PFSK-1 (cell line): ENCODE measurements around the gene KCNMA1.

Experiments
- FOXP2 ChIP-seq: optimal IDR thresholded peaks from 2 replicates; pipeline ENCODE3; 2011; ENCODE audit warnings: borderline replicate concordance, control low read depth, inconsistent platforms; ENCODE audit not compliant: insufficient read depth; ENCODE audit errors: extremely low read length, extremely low read depth
- POLR2AphosphoS5 ChIP-seq: IDR thresholded peaks from 2 replicates; pipeline ENCODE4 v1.6.1; 2012; ENCODE audit warnings: low read depth, mild to moderate bottlenecking, control low read depth, low read length, moderate library complexity
- SIN3A ChIP-seq: IDR thresholded peaks from 2 replicates; pipeline ENCODE4 v1.6.1; 2012; ENCODE audit warnings: mild to moderate bottlenecking, low read length, moderate library complexity, borderline replicate concordance; ENCODE audit not compliant: insufficient read depth
- TAF1 ChIP-seq: IDR thresholded peaks from 2 replicates; pipeline ENCODE4 v1.6.1; 2012; ENCODE audit warnings: low read length, control low read depth, borderline replicate concordance; ENCODE audit not compliant: insufficient read depth
- TF ChIP-seq, protein P1 (sequence below), 2 experiments: IDR thresholded peaks; 2 replicates each; pipeline versions ENCODE4 v1.6.1 to v1.8.0; 2011 to 2012; ENCODE audit warnings: low read depth in 2 of 2, low read length in 2 of 2, control low read depth in 1 of 2, inconsistent platforms in 1 of 2, mild to moderate bottlenecking in 1 of 2, moderate library complexity in 1 of 2; ENCODE audit not compliant: insufficient read depth in 1 of 2

Gene KCNMA1

DNA sequence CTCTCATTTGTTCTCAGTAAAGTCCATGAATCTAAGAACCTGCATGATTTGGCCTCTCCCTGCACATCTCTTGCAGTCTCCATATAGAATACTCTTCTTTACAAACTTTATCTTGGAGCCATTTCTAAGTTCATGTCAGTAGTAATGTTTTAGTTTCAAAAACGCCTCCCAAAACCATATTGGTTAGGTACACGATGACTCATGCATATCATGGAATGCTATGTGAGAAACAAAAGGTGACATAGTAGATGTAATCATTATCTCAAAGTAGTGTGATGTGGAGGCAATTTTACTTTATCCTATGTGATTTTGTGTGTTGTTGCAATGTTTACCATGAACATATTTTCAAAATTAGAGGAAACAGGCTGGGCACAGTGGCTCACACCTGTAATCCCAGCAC is 520.7 kb downstream of the KCNMA1 start:
- TF ChIP-seq POLR2AphosphoS5 (no peak), TAF1 (no peak)

DNA sequence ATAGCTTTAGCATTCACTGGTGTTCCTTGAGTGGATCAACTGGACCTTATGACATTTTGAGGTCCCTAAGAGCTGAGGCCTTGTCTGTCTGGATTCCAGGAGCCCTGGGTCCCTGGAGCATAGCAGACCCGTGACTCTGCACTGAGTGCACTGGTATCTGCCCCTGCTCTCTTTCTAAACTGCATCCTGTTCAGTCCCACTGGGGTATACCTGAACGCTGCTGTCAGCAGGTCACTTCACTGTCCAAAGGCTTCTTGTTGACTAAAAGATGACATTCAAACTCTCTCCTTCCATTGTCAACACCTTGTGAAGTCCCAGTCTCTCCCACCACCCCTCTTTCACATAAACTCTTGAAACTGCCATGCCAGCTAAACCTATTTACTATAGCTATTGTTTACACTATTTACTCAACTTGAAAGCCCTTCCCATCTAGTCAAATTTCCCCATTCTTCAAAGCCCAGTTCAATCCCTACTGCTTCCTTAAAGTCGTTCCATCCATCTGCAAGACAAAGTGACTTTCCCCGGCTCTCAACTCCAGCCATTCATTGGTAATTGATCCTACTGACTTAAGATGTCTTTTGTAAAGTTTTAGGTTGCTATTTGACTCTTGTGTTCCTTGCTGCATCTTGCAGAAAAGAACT is 523.3 kb downstream of the KCNMA1 start:
- no peak for TF ChIP-seq FOXP2
- TF ChIP-seq, protein P1, sequence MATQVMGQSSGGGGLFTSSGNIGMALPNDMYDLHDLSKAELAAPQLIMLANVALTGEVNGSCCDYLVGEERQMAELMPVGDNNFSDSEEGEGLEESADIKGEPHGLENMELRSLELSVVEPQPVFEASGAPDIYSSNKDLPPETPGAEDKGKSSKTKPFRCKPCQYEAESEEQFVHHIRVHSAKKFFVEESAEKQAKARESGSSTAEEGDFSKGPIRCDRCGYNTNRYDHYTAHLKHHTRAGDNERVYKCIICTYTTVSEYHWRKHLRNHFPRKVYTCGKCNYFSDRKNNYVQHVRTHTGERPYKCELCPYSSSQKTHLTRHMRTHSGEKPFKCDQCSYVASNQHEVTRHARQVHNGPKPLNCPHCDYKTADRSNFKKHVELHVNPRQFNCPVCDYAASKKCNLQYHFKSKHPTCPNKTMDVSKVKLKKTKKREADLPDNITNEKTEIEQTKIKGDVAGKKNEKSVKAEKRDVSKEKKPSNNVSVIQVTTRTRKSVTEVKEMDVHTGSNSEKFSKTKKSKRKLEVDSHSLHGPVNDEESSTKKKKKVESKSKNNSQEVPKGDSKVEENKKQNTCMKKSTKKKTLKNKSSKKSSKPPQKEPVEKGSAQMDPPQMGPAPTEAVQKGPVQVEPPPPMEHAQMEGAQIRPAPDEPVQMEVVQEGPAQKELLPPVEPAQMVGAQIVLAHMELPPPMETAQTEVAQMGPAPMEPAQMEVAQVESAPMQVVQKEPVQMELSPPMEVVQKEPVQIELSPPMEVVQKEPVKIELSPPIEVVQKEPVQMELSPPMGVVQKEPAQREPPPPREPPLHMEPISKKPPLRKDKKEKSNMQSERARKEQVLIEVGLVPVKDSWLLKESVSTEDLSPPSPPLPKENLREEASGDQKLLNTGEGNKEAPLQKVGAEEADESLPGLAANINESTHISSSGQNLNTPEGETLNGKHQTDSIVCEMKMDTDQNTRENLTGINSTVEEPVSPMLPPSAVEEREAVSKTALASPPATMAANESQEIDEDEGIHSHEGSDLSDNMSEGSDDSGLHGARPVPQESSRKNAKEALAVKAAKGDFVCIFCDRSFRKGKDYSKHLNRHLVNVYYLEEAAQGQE (IDR thresholded peaks at IDR 0.05; ENCODE audit: insufficient read depth in 1 of 2, low read depth in 2 of 2, low read length in 2 of 2), result no peak
- no peak for TF ChIP-seq SIN3A
- no peak for TF ChIP-seq TAF1
- TF ChIP-seq POLR2AphosphoS5, result no peak

GRCh38 chr10:77111611-77112550 is 525.7 kb downstream of the KCNMA1 start:
- TF ChIP-seq, protein P1 (IDR thresholded peaks at IDR 0.05; ENCODE audit: insufficient read depth in 1 of 2, low read depth in 2 of 2, low read length in 2 of 2), result no peak
- TF ChIP-seq TAF1 (no peak), POLR2AphosphoS5 (no peak), FOXP2 (no peak), SIN3A (no peak)

DNA sequence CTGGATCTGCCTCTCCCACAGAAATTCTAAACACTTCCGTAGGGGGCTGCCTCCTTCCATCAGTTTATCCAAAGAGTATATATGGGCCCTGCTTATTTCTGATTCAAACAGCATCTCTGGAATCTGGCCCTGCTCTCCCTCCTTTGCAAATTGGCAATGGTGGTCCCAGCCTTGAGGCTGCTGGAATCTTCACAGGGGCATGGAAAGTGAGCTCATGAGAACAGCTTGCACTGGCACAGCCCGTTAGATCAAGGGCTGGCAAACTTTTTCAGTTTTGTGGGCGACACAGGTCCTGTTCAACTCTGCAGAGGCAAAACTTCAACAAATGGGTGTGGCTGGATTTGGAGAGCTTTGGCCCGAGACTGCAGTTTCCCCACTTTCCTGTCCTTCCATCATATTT is 526.9 kb downstream of the KCNMA1 start:
- TF ChIP-seq FOXP2 (no peak), TAF1 (no peak), SIN3A (no peak), POLR2AphosphoS5 (no peak)
- TF ChIP-seq, protein P1 (IDR thresholded peaks at IDR 0.05; ENCODE audit: insufficient read depth in 1 of 2, low read depth in 2 of 2, low read length in 2 of 2), result no peak

GRCh38 chr10:77109351-77109994 is 528.1 kb downstream of the KCNMA1 start:
- TF ChIP-seq SIN3A, result no peak
- TF ChIP-seq TAF1, result no peak
- no peak for TF ChIP-seq POLR2AphosphoS5
- no peak for TF ChIP-seq FOXP2
- TF ChIP-seq, protein P1 (IDR thresholded peaks at IDR 0.05; ENCODE audit: insufficient read depth in 1 of 2, low read depth in 2 of 2, low read length in 2 of 2), result no peak
